PFSK-1 (cell line): ENCODE results near the gene MTCL3.

Experiments
- FOXP2 ChIP-seq: optimal IDR thresholded peaks from 2 replicates; pipeline ENCODE3; 2011; ENCODE audit warnings: borderline replicate concordance, control low read depth, inconsistent platforms; ENCODE audit not compliant: insufficient read depth; ENCODE audit errors: extremely low read length, extremely low read depth
- POLR2AphosphoS5 ChIP-seq: IDR thresholded peaks from 2 replicates; pipeline ENCODE4 v1.6.1; 2012; ENCODE audit warnings: low read depth, mild to moderate bottlenecking, control low read depth, low read length, moderate library complexity
- SIN3A ChIP-seq: IDR thresholded peaks from 2 replicates; pipeline ENCODE4 v1.6.1; 2012; ENCODE audit warnings: mild to moderate bottlenecking, low read length, moderate library complexity, borderline replicate concordance; ENCODE audit not compliant: insufficient read depth
- TAF1 ChIP-seq: IDR thresholded peaks from 2 replicates; pipeline ENCODE4 v1.6.1; 2012; ENCODE audit warnings: low read length, control low read depth, borderline replicate concordance; ENCODE audit not compliant: insufficient read depth
- TF ChIP-seq, protein P1 (sequence below), 2 experiments: IDR thresholded peaks; 2 replicates each; pipeline versions ENCODE4 v1.6.1 to v1.8.0; 2011 to 2012; ENCODE audit warnings: low read depth in 2 of 2, low read length in 2 of 2, control low read depth in 1 of 2, inconsistent platforms in 1 of 2, mild to moderate bottlenecking in 1 of 2, moderate library complexity in 1 of 2; ENCODE audit not compliant: insufficient read depth in 1 of 2

MTCL3 gene

DNA sequence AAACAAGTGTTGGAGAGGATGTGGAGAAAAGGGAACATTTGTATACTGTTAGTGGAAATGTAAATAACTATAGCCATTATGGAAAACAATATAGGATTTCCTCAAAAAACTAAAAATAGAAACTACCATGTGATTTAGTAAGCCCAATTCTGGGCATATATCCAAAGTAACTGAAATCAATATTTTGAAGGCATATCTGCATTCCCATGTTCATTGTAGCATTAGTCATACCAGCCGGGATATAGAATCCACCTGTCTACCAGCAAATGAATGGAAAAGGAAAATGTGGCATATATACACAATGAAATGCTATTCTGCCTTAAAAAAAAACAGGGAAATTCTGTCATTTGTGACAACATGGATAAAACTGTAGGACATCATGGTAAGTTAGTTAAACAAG, 42.5 kb upstream of the MTCL3 start:
- TF ChIP-seq, protein P1, sequence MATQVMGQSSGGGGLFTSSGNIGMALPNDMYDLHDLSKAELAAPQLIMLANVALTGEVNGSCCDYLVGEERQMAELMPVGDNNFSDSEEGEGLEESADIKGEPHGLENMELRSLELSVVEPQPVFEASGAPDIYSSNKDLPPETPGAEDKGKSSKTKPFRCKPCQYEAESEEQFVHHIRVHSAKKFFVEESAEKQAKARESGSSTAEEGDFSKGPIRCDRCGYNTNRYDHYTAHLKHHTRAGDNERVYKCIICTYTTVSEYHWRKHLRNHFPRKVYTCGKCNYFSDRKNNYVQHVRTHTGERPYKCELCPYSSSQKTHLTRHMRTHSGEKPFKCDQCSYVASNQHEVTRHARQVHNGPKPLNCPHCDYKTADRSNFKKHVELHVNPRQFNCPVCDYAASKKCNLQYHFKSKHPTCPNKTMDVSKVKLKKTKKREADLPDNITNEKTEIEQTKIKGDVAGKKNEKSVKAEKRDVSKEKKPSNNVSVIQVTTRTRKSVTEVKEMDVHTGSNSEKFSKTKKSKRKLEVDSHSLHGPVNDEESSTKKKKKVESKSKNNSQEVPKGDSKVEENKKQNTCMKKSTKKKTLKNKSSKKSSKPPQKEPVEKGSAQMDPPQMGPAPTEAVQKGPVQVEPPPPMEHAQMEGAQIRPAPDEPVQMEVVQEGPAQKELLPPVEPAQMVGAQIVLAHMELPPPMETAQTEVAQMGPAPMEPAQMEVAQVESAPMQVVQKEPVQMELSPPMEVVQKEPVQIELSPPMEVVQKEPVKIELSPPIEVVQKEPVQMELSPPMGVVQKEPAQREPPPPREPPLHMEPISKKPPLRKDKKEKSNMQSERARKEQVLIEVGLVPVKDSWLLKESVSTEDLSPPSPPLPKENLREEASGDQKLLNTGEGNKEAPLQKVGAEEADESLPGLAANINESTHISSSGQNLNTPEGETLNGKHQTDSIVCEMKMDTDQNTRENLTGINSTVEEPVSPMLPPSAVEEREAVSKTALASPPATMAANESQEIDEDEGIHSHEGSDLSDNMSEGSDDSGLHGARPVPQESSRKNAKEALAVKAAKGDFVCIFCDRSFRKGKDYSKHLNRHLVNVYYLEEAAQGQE (IDR thresholded peaks at IDR 0.05; ENCODE audit: insufficient read depth in 1 of 2, low read depth in 2 of 2, low read length in 2 of 2) = no peak
- TF ChIP-seq TAF1 (no peak), FOXP2 (no peak), SIN3A (no peak), POLR2AphosphoS5 (no peak)

DNA sequence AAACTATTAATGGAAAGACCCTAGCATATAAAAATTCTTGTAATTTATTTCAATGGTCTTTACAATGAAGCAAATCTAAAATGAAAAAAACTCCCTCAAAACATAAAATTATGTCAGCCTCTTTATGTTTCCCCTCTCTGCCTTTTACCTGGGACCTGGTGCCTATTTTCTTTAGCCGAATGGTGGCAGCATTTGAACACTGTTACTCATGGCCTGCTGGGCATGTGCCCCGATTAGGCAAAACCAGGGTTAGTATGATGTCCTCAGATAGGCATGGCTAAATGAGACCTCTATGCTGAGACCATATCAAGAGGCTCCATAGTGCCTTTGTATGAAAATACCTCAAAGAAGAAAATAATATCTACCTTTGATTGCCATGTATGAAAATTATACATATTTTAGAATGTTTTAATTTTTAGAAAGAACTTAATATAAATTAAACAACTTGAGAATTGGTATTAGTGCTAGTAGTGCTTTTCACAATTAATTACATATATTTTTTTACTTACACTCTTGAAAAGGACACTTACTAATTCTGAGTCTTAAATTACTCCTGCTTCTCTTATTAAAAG, 35.4 kb upstream of the MTCL3 start:
- TF ChIP-seq FOXP2 (no peak), SIN3A (no peak), TAF1 (no peak)

DNA sequence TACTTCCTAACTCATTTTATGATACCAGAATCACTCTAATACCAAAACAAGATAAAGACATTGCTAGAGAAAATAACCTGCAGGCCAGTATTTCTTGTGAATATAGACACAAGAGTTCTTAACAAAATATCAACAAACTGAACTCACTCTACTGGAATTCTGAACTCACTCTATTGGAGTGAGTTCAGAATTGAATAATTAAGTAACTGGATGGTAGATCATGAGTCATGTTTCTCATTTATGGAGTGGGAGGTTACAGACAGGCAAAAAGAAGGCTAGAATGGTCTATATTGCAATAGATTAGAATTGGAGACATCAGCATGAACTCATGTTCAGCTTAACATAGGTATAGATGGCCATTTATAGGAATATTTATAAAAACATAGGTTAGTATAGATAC, 31.3 kb upstream of the MTCL3 start:
- TF ChIP-seq FOXP2 (no peak), TAF1 (no peak), SIN3A (no peak), POLR2AphosphoS5 (no peak)
- TF ChIP-seq, protein P1 (IDR thresholded peaks at IDR 0.05; ENCODE audit: insufficient read depth in 1 of 2, low read depth in 2 of 2, low read length in 2 of 2) = no peak

DNA sequence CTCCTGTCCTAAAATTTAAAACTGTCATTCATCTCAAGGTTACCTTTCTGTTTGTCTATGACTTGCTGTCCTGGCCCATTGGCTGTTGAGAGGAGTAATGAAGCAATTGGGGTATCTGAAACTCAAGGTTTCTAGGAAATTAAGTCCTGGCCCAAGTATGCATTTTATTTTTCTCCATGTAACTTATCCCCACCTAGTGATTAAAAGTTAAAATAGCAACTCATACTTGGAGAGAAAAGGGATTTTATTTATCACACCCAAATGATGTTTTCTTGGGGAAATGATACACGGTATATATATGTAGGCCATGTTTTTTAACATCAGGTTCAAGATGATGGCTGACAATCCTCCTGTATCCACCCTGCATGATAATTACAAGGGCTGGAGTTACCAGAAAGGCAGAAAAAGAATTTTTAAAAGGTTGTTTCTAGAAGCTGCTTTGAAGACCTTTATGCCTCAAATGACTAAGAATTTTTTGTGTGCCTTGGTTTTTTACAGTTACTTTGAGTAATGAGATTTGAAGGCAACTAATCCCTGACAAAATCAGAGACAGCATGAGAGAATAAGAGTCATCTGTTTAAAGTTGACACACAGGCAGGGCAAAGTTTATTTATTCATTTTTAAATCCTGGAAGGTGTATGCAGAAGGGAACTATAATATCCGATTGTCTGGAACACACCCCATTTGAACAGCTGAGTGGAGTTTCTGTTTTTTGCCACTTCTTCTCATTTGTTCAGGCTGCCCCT, 28.9 kb upstream of the MTCL3 start:
- TF ChIP-seq TAF1 (no peak), SIN3A (no peak), POLR2AphosphoS5 (no peak), FOXP2 (no peak)
- TF ChIP-seq, protein P1 (IDR thresholded peaks at IDR 0.05; ENCODE audit: insufficient read depth in 1 of 2, low read depth in 2 of 2, low read length in 2 of 2) = no peak

DNA sequence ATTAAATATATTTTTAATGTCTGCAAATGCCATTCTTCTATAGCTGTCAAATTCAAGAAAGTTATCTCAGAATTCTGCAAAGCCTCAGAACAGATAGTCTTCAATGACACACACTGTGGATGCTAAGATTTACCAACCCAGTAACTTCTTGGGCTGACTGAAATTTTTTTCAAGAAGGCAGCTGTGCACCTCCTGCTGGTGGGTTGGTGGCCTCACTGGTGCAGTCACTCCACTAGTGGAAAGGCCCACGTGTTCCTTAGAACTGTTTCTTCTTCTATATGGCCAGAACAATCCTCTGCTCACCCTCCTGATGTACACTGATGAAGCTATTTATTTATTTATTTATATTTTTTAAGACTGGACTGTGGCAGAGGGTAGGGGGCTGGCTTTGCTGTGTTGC, 28.1 kb upstream of the MTCL3 start:
- TF ChIP-seq TAF1 = no peak

DNA sequence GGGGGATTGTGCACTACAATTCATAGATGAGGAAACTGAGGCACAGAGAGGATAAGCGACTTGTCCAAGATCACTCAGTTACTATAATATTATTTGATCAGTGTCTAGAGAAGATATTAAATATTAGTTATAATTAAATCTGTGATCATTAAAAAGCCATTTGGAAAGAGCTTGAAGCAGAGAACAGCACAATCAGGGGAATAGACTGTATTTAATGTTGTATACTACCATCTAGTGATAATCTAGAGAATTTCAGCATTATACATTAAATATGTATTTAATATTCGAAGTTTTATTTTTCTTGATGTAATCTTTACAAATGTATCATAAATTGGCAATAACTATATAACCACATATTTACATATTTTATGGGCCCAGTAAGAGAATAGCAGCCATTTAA, 20.1 kb upstream of the MTCL3 start:
- TF ChIP-seq POLR2AphosphoS5 = no peak
- TF ChIP-seq FOXP2 = no peak
- TF ChIP-seq, protein P1 (IDR thresholded peaks at IDR 0.05; ENCODE audit: insufficient read depth in 1 of 2, low read depth in 2 of 2, low read length in 2 of 2) = no peak
- no peak for TF ChIP-seq TAF1
- TF ChIP-seq SIN3A = no peak
